Stimulated activated CD8-positive, alpha-beta memory T cell treated with anti-CD3 and anti-CD28 coated beads, Interleukin-15, amount 100 ng/mL, for 4 hours (primary cell): ENCODE results near the gene HSPH1.

Source experiments
- DNase-seq, 2 donors: peaks; one replicate each; pipeline ENCODE4 v3.0.0-alpha.2; 2020; ENCODE audit warnings: low read depth in 2 of 2

The HSPH1 gene

GRCh38 chr13:31096654-31097302, 64.9 kb downstream of the HSPH1 start:
- DNase-seq: no peak

GRCh38 chr13:31094331-31095015, 67.2 kb downstream of the HSPH1 start:
- DNase-seq: no peak

- no peak for DNase-seq
These were observed 68.4 kb downstream of the HSPH1 start for GRCh38 chr13:31093145-31093885.

GRCh38 chr13:31092646-31093045, 69.1 kb downstream of the HSPH1 start:
- DNase-seq: no peak

- no peak for DNase-seq
These were observed 70.6 kb downstream of the HSPH1 start for GRCh38 chr13:31090961-31091624.

- DNase-seq: no peak
These were observed 71.6 kb downstream of the HSPH1 start for GRCh38 chr13:31090096-31090495.

- no peak for DNase-seq
These were observed 72.1 kb downstream of the HSPH1 start for GRCh38 chr13:31089649-31090048.

- no peak for DNase-seq
These were observed 72.8 kb downstream of the HSPH1 start for GRCh38 chr13:31088826-31089420.
